Ammon's horn (tissue), 1 donor: Measurements from ENCODE around the gene KCNMB2.

ENCODE experiments used
- DNase-seq: peaks from one replicate; pipeline ENCODE4 v3.0.0-alpha.2; 2016; ENCODE audit warnings: low spot score

KCNMB2 gene

GRCh38 chr3:178754852-178755510 is 218.7 kb downstream of the KCNMB2 start:
- DNase-seq, result peak; percentile 60

GRCh38 chr3:178761024-178761423 is 224.8 kb downstream of the KCNMB2 start:
- no peak for DNase-seq

GRCh38 chr3:178761461-178761860 is 225.2 kb downstream of the KCNMB2 start:
- no peak for DNase-seq

GRCh38 chr3:178762385-178762784 is 226.1 kb downstream of the KCNMB2 start:
- no peak for DNase-seq

GRCh38 chr3:178765472-178765871 is 229.2 kb downstream of the KCNMB2 start:
- no peak for DNase-seq

- no peak for DNase-seq
Observed at GRCh38 chr3:178767581-178767980, 231.3 kb downstream of the KCNMB2 start.

GRCh38 chr3:178768072-178768864 is 232.0 kb downstream of the KCNMB2 start:
- no peak for DNase-seq

GRCh38 chr3:178771511-178771910 is 235.3 kb downstream of the KCNMB2 start:
- DNase-seq, result no peak

- DNase-seq, result no peak
Observed at GRCh38 chr3:178772746-178773145, 236.5 kb downstream of the KCNMB2 start.

- DNase-seq, result no peak
Observed at GRCh38 chr3:178773358-178773757, 237.1 kb downstream of the KCNMB2 start.

GRCh38 chr3:178777718-178778411 is 241.6 kb downstream of the KCNMB2 start:
- DNase-seq, result peak; percentile 46

- DNase-seq, result no peak
Observed at GRCh38 chr3:178778589-178778988, 242.4 kb downstream of the KCNMB2 start.

GRCh38 chr3:178785961-178786360 is 249.7 kb downstream of the KCNMB2 start:
- no peak for DNase-seq

- no peak for DNase-seq
Observed at GRCh38 chr3:178787960-178788359, 251.7 kb downstream of the KCNMB2 start.

GRCh38 chr3:178794711-178795110 is 258.5 kb downstream of the KCNMB2 start:
- no peak for DNase-seq

- DNase-seq, result no peak
Observed at GRCh38 chr3:178795349-178795748, 259.1 kb downstream of the KCNMB2 start.

GRCh38 chr3:178802259-178802658 is 266.0 kb downstream of the KCNMB2 start:
- no peak for DNase-seq

GRCh38 chr3:178802993-178803693 is 266.9 kb downstream of the KCNMB2 start:
- no peak for DNase-seq

- DNase-seq, result no peak
Observed at GRCh38 chr3:178804606-178805005, 268.4 kb downstream of the KCNMB2 start.

- DNase-seq, result no peak
Observed at GRCh38 chr3:178805741-178806140, 269.5 kb downstream of the KCNMB2 start.

- no peak for DNase-seq
Observed at GRCh38 chr3:178806651-178807050, 270.4 kb downstream of the KCNMB2 start.

GRCh38 chr3:178807694-178808093 is 271.5 kb downstream of the KCNMB2 start:
- DNase-seq, result no peak
